Tongue (tissue), 2 donors: ENCODE results near the gene ZBTB21. TPM values are rescaled to one million over a fixed set of nuclear protein-coding genes. Genes with fewer than 3 reads are reported as not detected.
"Not testable (repeated sequence)": the region's sequence is repeated elsewhere in the genome, so short reads cannot be mapped to it uniquely, and the experiment has no call there.

Source experiments
- DNase-seq: peaks from one replicate; pipeline ENCODE4 v3.0.0-alpha.2; 2015
- total RNA-seq: library from RNA; depleted of rRNA; stranded (reverse); fragments of >200 nt; gene quantifications from one replicate; pipeline ENCODE4 v1.2.3, GENCODE V29; 2014

The ZBTB21 gene
- total RNA-seq, 1 donor from 2014 or later = 10.7 TPM

- no peak for DNase-seq
Observed at GRCh38 chr21:41966872-41967621, 43.1 kb downstream of the ZBTB21 start.

DNA sequence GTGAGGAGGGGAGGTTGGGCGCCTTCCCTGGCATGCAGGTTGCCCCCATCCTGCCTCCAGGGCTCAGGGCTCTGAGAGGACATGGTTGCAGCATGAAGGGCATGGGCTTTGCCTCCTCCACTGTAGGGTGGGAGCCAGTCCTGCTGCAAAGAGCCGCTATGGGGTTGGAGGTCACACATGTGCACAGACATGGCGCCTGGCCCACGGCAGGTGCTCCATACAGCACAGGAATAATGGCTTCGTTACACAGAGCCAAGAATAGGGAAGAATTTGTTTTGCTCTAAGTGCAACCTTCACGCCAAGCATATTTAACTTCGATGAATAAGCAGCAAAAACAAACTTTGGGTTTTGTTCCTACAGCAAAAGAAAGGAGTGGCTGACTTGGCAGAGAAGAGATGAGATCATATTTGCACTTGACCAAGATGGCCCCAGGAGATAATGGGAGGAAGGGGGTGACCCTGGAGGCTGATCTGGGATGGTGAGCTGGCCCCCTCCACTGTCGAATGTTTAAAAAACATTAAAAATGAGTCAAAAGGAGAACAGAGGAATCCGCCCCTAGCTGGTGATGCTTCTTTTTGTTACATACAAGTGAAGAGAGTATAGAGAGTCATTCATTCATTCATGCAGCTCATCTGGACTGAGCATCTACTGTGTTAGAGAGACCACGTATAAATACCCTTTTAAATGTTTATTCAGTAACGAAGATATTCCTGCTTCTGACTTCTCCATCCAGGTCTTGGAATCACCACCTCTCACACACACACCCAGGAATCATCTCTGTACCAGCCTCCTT is 43.9 kb downstream of the ZBTB21 start:
- DNase-seq = peak; percentile 22

DNA sequence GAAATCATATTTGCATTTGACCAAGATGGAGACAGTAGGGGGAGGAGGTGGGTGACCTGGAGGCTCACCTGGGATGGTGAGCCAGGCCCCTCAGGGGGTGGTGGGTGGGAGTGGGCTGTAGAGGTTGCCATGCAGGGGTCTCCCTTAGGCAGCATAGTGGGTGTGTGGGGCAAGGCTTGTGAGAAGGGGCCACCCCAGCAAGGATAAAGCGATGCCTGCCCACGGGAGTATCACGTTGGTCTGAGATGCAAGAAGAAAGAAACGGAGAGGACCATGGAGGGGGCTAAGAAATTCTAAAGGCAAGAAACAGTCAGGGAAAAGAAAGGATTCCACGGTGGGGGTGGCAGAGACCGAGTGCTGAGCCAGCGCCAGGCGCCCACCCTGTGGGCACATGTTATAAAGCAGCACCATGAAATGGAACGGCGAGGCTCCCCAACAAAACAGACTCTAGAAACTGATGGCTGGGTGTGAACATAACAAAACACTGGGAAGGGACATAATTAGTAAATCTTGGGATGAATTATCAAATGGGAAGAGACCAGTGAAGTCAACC is 44.6 kb downstream of the ZBTB21 start:
- no peak for DNase-seq

- no peak for DNase-seq
Observed at GRCh38 chr21:41965045-41965444, 45.1 kb downstream of the ZBTB21 start.

- no peak for DNase-seq
Observed at GRCh38 chr21:41964171-41964570, 46.0 kb downstream of the ZBTB21 start.

- no peak for DNase-seq
Observed at GRCh38 chr21:41962425-41962966, 47.7 kb downstream of the ZBTB21 start.

GRCh38 chr21:41961753-41962152 is 48.4 kb downstream of the ZBTB21 start:
- no peak for DNase-seq

DNA sequence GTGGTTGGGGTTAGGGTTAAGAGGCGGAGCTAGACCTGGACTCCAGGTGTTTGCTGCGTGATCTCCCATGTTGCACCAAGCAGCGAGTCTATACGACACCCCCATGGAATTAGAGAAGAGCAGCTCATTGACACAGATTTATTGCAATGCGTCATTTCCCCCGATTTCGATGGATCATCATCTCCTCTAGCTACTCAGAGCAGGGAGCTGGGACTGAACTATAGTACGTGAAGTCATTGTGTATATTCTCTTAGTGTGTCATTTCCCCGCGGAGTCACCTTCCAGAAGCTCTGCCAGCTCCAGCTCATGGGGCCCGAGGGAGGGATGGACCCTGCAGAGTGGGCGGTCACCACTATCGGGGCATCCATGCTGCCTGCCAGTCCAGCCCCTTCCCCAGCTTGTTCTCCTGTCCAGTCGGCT is 48.9 kb downstream of the ZBTB21 start:
- no peak for DNase-seq

DNA sequence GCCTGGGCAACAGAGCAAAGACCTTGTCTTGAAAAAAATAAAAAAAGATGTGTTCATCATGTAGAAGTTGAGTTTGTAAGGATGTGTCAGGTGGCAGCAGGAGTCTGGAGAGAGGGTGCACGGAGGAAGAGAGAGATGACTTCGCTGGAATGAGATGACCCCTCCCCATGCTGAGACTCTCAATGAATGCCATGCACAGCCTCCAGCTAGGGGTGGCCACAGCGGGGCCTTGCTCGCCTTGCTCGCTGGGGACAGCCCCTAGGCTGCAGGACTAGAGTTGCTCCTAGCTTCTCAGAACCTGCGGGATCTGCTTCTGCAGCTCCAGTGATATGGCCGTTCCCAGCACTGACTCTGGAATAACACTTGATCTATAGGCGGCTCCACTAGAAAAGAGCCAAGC is 49.8 kb downstream of the ZBTB21 start:
- DNase-seq = no peak

DNA sequence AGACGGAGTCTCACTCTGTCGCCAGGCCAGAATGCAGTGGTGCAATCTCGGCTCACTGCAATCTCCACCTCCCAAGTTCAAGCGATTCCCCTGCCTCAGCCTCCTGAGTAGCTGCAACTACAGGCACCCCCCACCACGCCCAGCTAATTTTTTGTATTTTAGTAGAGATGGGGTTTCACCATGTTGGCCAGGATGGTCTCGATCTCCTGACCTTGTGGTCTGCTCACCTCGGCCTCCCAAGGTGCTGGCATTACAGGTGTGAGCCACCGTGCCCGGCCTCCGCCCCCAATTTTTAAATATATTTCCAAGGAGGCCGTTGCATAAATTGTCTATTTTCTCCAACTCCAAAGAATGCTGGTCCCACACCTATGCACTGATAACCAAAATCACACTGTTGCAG is 50.5 kb downstream of the ZBTB21 start:
- not testable (repeated sequence) for DNase-seq

GRCh38 chr21:41958886-41959563 is 51.1 kb downstream of the ZBTB21 start:
- DNase-seq = no peak

GRCh38 chr21:41957991-41958766 is 52.0 kb downstream of the ZBTB21 start:
- peak; percentile 96 for DNase-seq

DNA sequence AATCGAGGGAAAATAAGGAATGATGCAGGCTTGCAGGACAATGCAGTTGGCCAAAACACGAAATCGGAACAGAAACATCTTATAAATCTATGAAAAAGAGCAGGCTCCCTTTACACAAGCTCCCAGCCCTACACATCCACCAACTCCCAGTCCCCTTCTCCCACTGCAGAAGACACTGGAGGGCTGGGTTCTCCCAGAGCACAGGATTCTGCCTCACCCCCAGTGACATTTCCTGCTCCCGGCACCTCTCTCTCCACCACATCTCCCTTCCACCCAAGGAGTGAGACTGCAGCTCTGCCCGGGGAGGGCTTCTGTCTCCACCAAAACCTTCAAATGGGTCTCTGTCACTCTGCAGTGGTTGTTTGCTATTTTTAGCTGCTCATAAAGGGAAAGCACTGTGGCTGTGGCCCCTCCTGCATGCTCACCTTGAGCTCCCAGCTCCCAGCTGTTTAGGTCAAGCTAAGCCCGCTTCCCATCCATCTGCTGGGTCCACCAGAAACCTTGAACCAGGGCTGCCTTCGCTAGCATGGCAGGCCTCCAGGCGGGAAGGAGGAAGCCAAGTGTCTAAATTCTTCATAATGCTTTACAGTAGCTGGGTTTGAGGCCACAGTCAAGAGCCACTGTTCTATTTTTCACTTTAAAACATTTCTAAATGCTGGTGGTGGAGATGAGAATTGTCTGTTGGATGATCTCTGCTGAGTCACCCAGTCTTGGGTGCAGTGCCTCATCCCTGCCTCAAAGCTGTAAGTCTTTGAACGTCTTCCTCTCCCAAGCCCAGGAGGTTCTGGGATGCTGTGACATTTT is 53.0 kb downstream of the ZBTB21 start:
- DNase-seq = peak; percentile 35

DNA sequence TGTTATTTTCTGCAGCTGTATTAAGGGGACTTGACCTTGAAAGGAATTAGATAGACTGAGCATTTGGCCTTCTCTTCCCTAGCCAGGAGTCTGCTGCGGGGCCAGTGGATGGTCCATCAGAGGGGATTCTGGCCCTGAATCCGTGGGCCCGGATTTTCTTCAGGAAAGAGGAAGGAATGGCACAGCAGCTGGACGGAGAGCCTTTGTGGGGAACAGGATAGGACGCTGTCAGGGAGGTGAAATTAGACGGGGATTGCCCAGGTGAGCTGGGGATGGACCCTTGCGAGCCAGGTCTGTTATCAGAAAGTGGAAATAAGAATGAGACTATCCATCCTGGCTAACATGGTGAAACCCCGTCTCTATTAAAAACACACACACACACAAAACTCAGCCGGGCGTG is 54.6 kb downstream of the ZBTB21 start:
- DNase-seq = no peak

DNA sequence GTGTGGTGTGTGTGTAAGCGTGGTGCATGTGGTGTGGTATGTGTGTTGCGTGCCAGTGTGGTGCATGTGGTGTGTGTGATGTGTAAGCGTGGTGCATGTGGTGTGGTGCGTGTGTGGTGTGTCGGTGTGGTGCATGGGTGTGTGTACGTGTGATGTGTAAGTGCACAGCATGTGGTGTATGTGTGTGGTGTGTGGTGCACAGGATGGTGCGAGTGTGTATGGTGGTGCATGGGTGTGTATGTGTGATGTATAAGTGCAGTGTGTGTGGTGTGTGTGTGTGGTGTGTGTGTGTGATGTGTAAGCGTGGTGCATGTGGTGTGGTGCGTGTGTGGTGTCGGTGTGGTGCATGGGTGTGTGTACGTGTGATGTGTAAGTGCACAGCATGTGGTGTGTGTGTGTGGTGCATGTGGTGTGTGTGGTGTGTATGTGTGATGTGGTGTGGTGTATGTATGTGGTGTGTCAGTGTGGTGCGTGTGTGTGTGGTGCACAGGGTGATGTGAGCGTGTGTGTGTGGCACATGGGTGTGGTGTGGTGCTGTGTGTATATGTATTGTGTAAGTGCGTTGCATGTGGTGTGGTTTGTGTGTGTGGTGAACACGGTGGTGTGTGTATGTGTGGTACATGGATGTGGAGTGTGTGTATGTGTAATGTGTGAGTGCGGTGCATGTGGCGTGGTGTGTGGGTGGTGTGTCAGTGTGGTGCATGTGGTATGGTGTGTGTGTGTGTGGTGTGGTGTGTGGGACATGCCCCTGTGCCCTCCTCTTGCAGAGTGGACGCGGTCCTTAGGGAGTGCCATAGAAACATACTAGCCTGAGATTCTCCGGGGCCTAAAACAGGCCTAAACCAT is 55.3 kb downstream of the ZBTB21 start:
- no peak for DNase-seq

DNA sequence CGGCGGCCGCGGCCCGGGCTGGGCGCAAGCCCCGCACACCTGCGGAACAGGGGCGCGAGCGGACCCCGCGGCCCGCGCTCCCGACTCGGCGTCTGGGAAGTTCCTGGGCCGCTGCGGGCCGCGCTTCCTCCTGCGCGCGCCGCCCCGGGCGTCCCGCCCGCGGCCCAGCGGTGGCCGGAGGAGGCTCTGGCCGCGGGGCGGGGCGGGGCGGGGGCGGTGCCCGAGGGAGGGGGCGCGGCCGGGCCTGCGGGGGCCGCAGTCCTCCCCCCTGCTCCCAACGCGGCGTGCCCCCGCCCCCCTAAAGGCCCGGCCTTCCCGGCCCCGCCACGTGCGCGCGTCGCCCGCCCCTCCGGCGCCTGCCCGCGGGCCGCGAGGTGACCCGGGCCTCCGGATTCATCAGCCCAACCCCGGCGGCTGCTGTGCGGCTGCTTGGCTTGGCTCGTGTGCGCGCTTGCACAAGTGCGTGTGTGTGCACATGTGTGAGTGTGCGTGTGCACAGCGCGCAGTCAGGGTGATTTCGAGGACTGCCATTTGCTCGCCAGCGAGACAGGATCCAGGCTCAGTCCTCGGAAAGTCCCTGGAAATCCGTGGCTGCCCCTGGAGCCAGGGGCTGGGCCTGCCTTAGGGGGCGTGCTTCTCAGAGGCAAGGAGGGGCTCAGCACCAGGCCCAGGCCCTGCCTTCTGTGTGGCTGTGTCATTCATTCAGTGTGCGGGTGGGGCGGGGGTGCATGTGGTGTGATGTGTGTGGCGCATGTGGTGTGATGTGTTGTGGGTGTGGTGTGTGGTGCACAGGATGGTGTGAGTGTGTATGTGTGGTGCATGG is 56.1 kb downstream of the ZBTB21 start, which contains the start of gene C2CD2:
Gene C2CD2 (minus strand): TSS at position 188 of the 823 bp plus-strand sequence. CDS start 370 bp downstream, outside the sequence.
- DNase-seq = peak; percentile 83

- no peak for DNase-seq
Observed at GRCh38 chr21:41953249-41953830, 56.8 kb downstream of the ZBTB21 start.

DNA sequence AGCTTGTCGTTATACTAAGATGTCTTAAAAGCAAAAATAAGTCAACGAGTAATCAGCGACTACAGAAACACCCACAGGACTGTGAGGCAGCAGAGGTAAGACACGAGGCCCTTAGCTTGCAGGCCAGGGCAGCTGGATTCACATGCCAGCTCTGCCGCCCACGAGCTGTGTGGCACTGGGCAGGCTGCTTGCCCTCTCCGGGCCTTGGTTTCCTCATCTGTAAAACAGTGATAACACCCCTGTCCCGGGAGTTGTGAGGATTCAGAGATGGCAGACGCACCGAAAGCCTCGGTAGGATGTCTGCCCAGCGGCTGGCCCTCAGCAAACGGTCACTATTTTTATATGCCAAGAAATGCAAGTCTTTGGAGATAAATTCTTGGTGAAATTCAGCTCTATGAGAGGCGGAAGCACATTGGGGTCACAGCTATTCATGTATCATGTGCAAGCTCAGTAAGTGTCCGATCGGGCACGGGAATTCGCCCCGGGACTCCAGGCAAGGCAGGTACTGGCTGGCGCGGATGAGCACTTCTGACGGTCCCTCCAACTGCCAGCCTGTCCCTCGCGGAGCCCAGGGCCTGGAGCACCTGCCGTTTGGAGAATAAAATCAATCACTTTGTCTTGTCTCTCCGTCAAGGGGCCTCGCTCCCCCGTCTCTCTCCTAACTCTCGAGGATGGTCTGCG is 57.5 kb downstream of the ZBTB21 start:
- peak; percentile 36 for DNase-seq
